Left forelimb (tissue), 1 donor: ENCODE measurements around the gene ADCYAP1R1.

Experiments used
- DNase-seq: peaks from one replicate; pipeline ENCODE4 v3.0.0-alpha.2; 2018; ENCODE audit warnings: low spot score

ADCYAP1R1 gene

DNA sequence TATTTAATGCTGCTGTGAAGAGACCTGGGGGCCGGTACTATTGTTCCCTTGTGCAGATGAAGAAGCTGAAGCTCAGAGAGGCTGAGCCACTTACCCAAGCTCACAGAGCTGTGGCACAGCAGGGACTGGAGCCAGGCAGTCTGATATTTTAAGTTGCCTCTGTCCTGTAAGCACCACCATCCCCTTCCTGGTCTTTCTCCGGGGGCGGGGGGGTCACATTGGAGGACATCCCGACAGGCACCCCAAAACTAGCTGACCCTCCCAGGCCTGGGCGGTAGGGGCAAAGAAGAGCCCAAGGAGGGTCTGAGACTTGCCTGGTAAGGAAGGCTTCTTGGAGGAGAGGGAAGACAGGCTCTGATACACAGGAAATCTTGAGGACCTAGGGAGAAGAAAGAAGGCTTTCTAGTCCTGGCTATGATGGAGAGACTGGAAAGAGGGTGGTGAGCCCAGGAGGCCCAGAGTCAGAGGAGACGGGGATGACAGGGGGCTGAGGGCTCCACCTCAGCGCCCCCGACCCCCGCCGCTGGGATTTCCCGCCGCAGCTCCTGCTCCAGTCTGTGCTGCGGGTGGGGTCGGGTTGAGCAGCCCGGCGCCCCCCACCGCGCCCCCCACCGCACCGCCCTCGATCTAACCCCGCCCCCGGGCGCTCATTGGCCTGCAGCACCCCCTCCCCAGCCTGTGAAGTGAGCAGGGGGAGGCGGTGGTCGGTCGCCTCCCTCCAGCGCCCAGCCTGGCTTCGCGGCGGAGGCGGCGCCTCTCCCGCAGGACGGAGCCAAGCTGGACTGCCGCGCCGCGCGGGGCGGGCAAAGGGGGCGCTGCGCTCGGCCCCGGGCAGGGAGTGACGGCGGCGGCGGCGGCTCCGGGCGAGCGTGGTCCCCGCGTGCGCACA lies at the start of gene ADCYAP1R1:
TSS of gene ADCYAP1R1 (plus strand) at position 711 of the 889 bp plus-strand sequence. CDS start 10,957 bp downstream, outside the sequence.
- DNase-seq: peak; percentile 75

DNA sequence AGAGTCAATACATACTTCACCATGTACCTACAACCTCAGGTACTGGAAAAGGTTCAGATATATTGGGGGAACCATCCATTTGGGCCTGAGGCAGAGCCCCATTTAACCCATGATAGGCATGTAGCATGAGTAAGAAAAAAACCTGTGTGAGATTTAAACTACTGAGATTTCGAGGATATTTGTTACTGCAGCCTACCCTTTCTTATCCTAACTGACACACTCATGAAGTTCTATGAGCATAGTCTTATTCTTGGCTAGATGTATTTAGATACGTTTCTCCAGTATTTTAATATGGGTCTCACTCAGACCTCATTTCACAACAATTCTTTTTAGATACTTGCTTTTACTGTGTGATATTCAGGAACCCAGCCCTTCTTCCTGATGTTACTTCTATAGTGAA lies 49.0 kb upstream of the ADCYAP1R1 start:
- no peak for DNase-seq

DNA sequence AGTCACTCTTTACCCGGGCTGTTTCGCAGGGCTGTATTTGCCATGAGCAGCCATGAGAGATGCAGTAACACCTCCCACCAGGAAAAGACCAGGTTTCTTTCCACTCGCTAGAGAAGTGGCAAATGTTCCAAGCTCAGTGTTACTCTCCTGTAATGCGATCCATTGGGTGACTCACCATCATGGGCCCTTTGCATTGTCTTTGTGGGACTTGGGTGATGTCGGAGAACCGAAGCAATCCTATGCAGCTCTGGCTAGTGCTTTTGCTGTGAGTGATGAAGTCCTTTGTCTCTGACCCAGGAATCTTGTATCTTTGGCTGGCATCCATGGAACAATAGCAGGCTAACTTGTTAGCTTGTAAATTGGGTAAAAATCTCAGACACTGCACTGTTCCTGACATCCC lies 48.4 kb upstream of the ADCYAP1R1 start:
- no peak for DNase-seq

DNA sequence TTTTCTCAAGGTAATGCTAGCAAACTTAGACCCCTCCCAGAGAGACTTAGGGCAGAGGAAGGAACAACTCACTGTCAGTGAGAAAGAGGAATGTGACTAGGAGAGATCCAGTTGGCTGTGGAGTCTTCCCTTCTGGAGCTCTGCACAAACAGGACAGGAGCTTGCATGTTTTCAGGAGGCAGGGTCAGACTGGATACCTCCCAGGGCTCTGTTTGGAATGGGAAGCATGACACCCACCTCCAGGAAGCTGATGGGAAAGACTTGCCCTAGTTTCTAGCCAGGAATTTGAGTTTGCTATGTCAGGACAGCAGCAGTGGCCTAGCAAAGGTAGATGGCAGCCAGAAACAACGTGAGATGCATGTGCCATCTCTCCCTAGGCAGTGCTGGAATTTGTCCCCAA lies 47.7 kb upstream of the ADCYAP1R1 start:
- no peak for DNase-seq

DNA sequence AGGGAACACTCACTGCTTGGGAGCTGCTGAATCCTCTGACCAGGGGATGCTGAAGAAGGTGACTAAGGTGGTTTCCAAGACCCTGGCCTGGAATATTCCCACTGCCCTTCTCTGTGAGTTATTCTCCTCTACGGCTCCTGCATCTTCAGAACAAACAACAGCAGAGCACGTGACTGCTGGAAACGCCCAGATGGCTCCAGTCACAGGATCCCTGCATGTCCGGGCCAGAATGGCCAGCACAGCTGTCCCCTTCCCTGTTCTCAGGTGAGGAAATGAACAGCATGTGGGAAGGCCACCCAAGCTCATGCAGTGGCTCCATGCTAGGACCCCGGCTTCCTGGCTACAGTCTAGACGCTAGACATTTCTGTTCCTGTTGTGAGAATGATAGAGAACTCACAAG lies 45.3 kb upstream of the ADCYAP1R1 start:
- no peak for DNase-seq

DNA sequence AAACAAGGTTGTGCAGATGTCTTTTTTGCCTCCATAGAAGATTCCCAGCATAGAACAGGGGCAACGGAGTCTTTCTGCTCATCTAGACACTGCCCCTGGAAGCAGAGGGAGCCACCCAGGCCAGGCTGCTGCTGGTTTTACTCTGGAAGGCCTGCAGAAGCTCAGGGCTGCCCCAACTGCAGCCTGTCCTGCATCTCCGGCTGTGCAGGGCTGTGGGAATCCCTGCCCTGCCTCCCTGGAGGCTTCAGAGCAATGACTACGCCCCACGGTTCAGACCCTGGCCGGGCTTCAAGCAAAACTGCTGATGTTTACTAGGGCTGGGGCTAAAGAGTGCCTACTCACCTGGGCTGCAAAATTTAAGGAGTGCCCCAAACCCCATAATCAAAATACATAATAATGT lies 44.5 kb upstream of the ADCYAP1R1 start:
- DNase-seq: no peak

DNA sequence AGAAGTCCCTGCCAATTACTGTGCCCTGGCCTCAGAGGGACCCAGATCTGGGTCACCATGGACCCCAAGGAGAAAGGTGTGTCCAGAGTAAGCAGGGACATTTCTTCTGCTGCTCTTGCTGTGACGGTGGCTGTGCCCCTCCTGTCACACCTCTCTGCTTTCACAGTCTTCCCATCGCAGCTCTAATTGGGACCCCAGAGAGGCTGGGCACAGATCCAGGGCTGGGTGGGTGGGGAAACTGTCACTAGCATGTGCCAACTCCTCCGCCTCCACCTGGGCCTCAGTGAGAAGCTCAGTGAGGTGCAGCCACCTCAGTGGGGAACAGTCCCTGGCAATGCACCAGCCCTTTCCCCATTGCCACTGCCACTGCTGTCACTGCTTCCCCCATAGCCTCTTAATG lies 37.3 kb upstream of the ADCYAP1R1 start:
- no peak for DNase-seq

DNA sequence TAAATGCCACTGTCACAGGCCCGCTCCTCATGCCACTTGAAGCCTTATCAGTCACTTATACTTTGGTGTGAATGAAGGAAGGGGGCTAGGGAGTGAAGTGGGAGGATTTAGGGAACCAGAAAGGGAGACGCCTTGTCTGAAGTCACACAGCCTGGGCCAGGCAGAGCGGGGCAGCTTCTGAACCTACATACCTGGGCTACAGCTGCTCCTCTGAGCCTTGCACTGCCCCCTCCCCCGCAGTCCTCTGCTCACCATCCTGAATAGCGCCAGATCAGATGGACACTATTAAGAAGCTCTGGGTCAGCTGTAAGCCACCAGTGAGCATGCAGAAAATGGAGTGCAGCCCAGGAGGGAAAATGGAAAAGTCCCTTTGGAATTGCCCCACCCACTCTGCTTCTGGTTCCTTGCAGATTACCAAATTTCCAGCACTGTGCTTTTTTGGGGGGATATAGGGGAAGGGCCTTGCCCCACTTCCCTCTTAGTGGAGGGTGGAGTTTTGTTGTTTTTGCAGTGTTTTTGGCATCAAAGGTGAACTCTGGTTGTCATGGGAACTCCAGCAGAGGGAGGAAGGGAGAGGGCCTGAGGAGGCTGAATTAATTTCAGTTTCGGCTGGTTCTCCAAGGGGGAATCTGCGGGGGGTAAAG lies 35.0 kb upstream of the ADCYAP1R1 start:
- DNase-seq: no peak

DNA sequence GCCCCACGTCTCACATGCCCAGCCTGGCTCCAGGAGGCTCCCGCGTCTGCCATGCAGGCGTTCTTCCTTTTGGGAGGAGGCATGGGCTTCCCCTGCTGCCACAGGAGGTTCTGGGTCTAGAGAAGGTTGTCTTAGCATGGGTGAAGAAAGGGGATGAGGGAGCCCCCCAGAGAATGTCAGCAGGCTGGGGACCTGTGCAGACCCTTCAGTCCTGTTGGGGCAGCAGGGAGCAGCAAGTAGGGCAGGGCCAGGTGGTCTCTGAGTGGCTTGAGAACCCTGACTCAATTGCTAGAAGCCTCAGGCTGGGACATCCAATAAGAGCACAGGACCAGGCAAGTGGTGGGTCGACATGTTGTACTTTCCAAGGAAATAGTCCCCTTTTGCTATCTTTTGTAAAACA lies 34.4 kb upstream of the ADCYAP1R1 start:
- DNase-seq: no peak

DNA sequence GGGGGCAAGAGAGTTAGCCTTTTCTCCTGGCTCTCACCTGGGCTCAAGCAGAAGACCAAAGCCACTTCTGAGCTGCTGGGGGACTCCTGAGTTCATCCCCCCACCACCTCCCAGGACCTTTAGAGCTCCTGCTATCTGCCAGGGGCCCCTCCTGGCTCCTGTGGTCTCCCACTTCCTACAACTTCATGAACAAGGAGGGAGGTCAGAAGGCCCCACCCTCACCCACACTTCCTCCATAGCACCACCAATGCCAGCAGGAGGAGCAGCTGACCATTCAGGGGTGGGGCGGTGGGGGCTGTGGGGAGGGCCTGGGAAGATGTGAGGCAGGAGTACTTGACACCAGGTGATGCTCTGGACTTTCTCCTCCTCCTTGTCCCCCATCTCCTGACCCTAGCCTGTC lies 32.6 kb upstream of the ADCYAP1R1 start:
- no peak for DNase-seq

DNA sequence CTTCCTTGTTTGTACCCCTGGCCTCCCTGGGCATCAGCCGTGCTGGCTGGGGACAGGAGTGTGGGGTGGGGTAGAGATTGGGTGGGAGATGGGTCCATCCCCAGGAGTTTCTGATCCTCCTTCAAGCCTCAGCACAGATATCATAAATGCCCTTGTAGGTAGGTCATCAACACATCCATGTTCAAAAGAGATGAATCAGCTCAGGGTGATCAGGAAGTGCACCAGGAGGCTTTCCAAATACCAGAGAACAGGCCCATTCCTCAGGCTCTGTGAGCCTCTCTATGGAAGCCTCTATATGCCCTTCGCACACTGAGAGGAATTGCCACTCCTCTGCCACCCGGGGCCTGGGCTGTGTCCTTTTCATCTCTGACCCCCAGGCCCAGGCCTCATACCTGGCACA lies 31.9 kb upstream of the ADCYAP1R1 start:
- DNase-seq: no peak

DNA sequence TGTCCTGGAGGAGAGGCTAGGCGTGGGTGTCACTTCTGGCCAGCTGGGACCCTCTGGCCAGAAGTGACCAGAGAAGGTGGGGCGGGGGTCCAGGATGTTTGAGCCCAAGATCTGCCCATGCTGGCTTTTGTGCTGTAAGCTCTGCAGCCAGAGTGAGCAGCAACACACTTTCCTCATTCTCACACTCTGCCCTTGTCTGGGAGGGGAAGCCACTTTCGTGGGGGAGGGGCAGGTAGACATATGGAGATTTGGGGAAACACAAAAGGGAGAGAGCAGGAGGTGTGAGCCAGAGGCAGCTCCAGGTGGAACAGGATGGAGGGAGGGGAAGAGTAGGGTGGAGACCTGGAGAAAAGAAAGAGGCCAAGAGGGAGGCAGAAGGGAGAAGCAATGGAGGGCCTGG lies 31.5 kb upstream of the ADCYAP1R1 start:
- DNase-seq: no peak

DNA sequence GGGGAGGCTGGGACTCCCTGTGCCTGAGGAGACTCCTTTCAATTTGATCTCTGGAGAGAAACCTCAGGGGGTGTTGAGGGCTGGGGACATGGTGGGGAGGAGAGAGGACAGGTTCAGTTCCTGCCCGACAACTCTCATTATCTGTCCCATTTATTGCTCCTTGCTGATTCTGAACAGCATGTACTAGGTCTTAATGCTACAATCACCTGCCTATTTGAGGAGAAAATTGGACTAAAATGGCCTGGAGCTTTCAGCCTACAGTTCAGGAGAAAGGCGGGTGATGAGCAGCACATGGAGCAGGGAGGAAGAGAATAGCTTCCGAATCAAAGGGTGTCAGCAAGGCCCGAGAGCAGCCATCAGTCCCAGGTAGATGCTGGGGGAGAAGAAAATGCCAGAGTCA lies 30.0 kb upstream of the ADCYAP1R1 start:
- DNase-seq: no peak

DNA sequence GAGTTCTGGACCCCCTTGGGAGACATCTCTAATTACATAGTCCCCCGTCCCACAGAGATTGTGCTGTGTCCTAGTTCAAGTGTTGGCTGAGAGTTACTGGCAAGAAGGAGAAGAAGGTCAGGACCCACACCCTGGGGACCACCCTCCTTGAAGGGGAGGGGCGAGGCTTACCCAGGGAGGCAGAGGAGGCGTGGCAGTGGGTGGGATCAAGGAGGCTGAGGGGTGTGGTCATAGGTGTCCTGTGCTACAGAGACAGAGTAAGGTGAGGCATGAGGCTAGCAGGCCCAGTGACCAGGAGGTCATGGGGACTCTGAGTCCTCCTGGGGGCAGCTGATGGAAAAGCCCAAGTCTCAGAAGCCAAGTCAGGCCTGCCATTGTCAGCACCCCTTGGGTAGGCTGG lies 29.4 kb upstream of the ADCYAP1R1 start:
- DNase-seq: no peak

DNA sequence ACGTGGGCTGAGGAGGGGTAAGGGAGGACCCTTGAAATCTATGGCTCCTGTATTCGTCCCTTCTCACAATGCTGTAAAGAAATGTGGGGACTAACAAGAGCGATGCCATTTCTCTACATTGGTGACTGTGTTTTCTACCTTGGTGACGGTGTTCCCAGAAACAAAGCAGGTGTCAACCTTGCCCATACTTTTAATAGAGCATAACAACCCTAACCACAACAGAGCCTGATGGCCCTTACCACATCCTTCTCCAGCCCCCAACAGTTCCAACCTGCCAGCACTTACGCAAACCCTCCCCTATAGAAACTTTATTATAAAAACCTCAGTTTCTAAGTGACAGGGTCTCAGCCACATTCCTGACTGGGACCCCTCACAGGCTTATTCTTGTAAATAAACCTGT lies 28.2 kb upstream of the ADCYAP1R1 start:
- no peak for DNase-seq

DNA sequence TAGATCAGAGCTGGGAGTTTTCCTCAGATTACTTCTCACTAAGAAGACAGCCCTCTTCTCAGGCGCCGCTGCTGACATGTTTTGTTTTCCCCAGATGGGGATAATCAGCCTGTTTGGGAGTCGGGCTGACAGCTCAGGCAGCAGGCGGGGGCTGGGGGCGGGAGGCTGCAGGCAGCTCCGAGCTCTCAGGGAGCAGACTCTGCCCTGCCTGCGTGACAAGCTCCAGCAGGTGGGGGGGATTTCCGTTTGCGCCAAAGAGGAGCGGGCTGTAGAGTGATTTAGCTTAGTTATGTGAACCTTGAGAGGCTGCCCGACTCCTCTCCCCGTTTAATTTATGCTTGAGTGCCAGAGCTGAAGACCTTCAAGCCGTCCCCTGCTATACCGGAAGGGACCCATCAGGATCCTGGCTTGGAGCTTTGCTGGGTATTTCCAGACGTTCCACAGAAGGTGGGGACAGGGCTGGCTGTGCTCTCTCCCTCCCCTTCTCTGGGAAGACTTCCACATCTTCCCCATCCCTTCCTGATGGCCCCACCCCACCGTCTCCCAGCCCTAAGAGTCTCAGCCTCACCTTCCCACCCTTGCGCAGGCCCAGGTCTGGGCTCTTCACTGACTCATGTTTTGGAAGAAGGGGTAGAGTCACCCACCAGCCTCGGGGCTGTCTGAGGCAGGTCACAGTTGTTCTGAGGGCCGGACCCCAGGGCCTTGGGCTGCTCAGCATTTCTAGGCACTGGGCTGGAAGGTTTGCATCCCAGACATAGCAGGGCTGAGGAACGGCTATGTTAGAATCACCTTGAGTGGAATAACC lies 24.7 kb upstream of the ADCYAP1R1 start:
- peak; percentile 83 for DNase-seq

DNA sequence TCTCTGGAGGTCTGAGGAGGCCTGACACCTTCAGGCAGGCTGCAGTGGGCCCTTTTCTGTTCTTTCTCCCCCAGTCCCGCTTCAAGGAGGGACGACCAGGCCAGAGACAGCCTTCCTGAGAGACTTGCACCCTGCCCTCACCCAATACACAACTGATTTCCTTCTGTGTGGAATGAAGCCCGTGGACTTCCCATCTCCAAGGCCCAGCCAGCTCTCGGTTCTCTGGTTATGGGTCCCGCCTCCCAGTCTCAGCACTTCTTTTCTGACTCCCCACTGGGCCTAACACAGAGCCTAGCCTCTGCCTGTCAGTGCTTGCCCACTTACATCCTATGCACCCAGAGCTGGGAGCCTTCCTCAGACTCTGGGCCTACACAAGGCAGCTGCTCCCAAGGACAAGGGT lies 24.1 kb upstream of the ADCYAP1R1 start:
- DNase-seq: no peak

DNA sequence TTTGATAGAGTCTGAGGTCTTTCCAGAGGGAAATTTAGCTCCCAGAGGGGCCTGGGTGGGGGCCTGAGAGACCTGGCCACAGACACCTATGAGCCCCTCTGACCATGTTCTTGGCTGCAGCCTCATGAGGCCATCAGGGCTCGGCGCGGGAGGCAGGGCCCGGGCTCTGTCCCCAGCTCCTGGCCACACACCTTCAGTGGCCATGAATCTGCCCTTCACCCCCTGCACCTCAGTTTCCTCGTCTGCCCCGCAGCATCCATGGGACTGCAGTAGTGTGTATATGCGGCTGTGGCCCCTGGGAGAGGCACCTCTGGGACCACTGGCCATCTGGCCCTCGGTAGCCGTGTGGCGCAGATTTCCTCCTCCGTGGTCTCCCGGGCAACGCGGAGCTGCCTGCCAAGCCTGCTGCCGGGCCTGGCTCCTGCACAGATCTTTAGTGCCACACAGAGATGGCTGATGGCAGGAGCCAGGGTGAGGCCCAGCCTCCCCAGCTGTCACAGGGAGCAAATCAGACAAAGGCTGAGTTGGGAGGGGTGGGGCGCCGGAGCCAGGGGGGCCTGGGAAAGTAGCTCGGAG lies 23.6 kb upstream of the ADCYAP1R1 start:
- DNase-seq: no peak

DNA sequence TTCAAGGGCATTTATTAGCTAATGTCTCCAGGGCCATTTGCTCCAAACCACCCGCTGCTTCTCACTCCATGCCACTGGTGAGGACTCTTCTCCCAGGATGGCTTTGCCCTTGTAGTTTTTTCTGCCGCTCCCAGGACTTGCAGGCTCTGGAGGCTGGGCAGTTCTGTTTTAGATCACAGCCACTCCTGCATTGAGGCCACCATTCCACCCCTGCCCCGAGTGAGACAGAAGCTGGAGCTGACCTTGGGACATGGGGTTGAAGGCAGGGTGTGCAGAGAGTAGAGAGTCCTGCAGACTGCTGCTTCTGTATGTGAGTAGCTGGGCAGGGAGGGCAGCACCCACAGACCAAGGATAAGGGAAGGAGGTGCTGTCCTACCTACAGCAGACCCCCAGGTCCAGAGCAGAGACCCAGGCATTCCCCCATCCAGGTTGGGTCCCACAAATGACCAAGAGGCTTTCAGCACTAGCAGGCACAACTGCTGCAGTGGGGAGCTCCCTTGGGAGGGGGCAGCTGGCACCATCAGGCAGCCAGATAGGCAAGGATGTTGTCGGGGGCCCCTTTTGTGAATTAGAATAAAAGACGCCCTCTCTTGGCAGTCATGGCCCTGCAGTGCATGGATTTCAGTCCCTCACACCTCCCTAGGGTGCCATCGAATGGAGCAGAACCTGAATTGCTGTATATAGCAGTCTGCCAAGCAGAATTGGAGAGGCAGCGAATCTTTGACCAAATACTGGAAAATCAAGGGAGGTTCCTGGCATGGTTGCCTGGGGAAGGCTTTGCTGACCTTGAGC lies 22.7 kb upstream of the ADCYAP1R1 start:
- no peak for DNase-seq

DNA sequence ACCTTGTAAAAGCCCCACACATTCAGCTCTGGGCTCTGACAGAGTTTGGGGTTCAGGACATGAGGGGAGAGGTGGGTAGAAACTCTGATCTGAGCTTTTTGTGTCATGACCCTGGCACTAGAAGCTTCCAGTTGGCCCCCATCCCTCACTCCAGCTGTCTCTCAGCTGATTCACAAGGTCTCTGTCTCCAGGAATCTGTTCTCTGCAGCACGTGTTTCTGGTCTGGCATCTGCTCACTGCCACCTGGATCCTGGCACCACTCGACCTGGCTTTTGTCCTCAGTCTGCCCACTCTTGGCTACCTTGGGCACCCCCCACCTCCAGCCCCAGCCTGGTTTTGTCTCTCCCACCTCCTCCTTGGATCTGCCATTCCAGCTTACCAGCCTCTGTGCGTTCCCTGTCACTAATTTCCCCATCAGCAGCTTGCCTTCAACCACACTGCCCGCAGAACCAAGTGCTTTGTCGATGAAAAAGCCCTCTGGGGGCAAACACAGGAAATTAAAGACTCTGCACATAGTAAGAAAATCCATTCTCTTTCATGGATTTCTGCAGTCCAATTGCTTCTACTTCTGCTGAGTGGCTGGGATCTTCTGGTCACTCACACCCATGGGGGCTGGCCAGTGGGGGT lies 18.3 kb upstream of the ADCYAP1R1 start:
- no peak for DNase-seq

DNA sequence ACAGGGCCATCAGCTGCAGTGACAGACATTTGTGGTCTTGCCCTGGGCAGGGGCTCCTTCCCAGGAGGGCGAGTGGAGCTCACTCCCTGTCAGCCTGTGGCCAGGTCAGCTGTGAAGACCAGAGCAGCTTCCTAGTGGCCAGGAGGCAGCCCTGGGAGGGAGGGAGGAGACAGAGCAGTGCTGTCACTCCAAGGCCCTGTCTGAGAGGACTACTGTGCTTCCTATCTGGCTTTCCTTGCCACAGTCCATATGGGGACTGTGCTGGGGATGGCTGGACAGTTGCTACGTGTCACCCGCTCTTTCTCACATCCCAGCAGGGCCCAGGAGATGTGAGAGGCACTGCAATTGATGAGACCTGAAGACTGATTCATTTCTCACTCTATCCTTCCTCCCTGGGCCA lies 15.2 kb upstream of the ADCYAP1R1 start:
- DNase-seq: no peak
